Subcutaneous abdominal adipose tissue (tissue), 5 donors: Measurements from ENCODE around the gene LARGE1.

Experiments used
- H3K27ac ChIP-seq: one replicate; pipeline ENCODE4 v1.7.0; 2013; ENCODE audit warnings: low read depth, mild to moderate bottlenecking, inconsistent platforms, low read length, moderate library complexity
- H3K27me3 ChIP-seq, 5 donors: one replicate each; pipeline ENCODE4 v1.7.0; 2013; ENCODE audit warnings: low read length in 5 of 5, inconsistent platforms in 1 of 5; ENCODE audit not compliant: control insufficient read depth in 5 of 5, insufficient read depth in 4 of 5
- H3K36me3 ChIP-seq, 5 donors: one replicate each; pipeline ENCODE4 v1.7.0; 2013; ENCODE audit warnings: low read length in 5 of 5; ENCODE audit not compliant: control insufficient read depth in 5 of 5, insufficient read depth in 5 of 5
- H3K4me1 ChIP-seq, 5 donors: one replicate each; pipeline ENCODE4 v1.7.0; 2013; ENCODE audit warnings: low read length in 5 of 5, mild to moderate bottlenecking in 3 of 5, moderate library complexity in 1 of 5; ENCODE audit not compliant: control insufficient read depth in 5 of 5, insufficient read depth in 5 of 5
- H3K4me3 ChIP-seq, 5 donors: one replicate each; pipeline ENCODE4 v1.7.0; 2013; ENCODE audit warnings: low read length in 5 of 5, low read depth in 1 of 5
- H3K9ac ChIP-seq, 5 donors: one replicate each; pipeline ENCODE4 v1.7.0; 2013; ENCODE audit warnings: low read length in 5 of 5, mild to moderate bottlenecking in 4 of 5, moderate library complexity in 3 of 5
- H3K9me3 ChIP-seq, 5 donors: one replicate each; pipeline ENCODE4 v1.7.0; 2013; ENCODE audit warnings: low read length in 5 of 5; ENCODE audit not compliant: control insufficient read depth in 5 of 5
- donor health status: healthy.
- donor health status: healthy.
- donor health status: healthy.
- donor health status: healthy.
- donor health status: healthy.

Gene LARGE1

DNA sequence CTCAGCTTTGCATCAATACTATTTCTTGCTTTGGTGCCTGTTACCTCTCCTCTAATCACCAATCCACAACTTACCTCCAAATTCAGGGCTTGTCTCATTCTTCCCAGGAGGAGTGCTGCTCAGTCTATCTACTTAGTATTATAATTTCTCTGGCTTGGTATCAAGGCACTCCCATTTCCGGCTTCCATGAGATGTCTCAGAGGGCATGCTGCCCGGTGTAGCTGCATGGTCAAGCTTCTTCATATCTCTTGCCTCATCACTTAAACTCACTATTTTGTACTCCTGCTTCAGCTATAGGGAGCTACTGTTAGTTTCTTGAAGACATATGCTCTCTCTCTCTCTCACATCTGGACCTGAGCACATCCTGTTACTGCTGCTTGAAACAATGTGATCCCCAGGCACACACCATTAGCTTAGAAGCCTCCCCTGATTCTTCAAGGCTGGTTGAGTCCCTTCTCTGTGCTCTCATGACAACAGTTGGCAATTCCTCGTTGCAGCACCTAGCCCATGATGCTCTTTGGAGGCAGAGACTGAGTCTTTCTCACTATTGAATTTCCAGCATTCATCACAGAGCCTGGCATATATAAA is 679.3 kb downstream of the LARGE1 start:
- Histone ChIP-seq H3K36me3 (no peaks in the 10 kb centered on the region), H3K4me1 (no peaks in the 10 kb centered on the region), H3K4me3 (no peak overlapping the region), H3K27ac (no peak overlapping the region), H3K9ac (no peak overlapping the region), H3K27me3 (no peaks in the 10 kb centered on the region), H3K9me3 (peaks cover 0 to 13% (median 4%) of the 10 kb centered on the region in 5 donors)

DNA sequence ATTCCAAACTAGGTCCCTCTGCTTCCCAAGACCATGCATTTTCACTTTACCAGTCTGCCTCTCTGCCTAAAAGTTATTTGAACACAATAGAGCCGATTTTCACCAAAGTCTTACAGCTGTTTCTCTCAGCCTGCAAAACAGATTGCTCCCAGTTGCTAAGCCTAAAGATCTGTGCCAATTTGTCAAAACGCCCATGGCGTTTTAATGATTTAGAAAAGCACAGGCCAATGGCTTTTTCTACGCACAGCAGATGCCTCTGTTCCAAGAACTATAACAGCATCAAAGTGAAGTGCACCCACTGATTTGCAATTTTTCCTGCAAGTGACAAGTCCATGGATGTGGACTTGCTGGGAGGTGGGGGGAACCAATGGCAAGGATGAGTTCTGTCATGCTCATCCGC is 688.2 kb downstream of the LARGE1 start:
- peaks cover 14 to 45% (median 32%) of the 10 kb centered on the region in 5 donors for H3K9me3 ChIP-seq
- no peak overlapping the region for H3K27ac ChIP-seq
- H3K27me3 ChIP-seq = no peaks in the 10 kb centered on the region
- no peak overlapping the region for H3K9ac ChIP-seq
- no peaks in the 10 kb centered on the region for H3K36me3 ChIP-seq
- H3K4me3 ChIP-seq = no peak overlapping the region
- no peaks in the 10 kb centered on the region for H3K4me1 ChIP-seq

DNA sequence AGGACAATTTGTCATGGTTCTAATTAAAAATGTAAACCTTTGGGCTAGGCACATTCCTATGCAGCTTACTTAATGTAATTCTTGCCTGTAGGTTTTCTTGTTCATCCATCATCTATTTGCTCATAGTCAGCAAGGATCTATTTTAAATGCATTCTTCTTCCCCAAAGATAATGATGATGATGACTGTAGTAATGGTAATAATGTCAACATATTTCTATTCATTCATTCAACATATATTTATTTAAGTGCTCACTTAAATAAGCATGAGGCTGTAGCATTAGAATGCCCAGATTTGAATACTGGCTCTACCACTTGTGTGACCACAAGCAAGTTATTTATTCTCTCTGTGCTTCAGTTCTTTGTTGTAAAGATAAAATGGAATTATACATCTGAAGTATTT is 692.5 kb downstream of the LARGE1 start:
- Histone ChIP-seq H3K36me3 (no peaks in the 10 kb centered on the region), H3K4me1 (no peaks in the 10 kb centered on the region), H3K4me3 (no peak overlapping the region), H3K27me3 (peaks cover 0 to 6% (median 0%) of the 10 kb centered on the region in 5 donors), H3K9ac (no peak overlapping the region), H3K9me3 (peaks cover 14 to 49% (median 28%) of the 10 kb centered on the region in 5 donors), H3K27ac (no peak overlapping the region)

GRCh38 chr22:33224841-33225240 is 695.4 kb downstream of the LARGE1 start:
- Histone ChIP-seq H3K4me1 (peaks cover 0 to 10% (median 0%) of the 10 kb centered on the region in 5 donors), H3K9me3 (peaks cover 8 to 27% (median 17%) of the 10 kb centered on the region in 5 donors), H3K36me3 (no peaks in the 10 kb centered on the region)

More at GRCh38 chr22:33224841-33225240, 695.4 kb downstream of the LARGE1 start:
- Histone ChIP-seq H3K27ac (no peak overlapping the region), H3K9ac (no peak overlapping the region), H3K27me3 (peaks cover 0 to 6% (median 0%) of the 10 kb centered on the region in 5 donors), H3K4me3 (no peak overlapping the region)
